HG02759 (cell line): ENCODE data around the gene ANKIB1.
"Not testable (repeated sequence)": the region's sequence is repeated elsewhere in the genome, so short reads cannot be mapped to it uniquely, and the experiment has no call there.

ENCODE experiments used
- ATAC-seq: cut with Tn5 transposase; IDR thresholded peaks from one replicate; pipeline ENCODE4 v1.9.1; 2021; ENCODE audit warnings: mild to moderate bottlenecking, moderate library complexity; ENCODE audit not compliant: unreplicated experiment

Gene ANKIB1

GRCh38 chr7:92325858-92326257 is 80.1 kb downstream of the ANKIB1 start:
- ATAC-seq, result no peak

GRCh38 chr7:92330835-92331438 is 85.2 kb downstream of the ANKIB1 start:
- ATAC-seq, result no peak

- no peak for ATAC-seq
Observed at GRCh38 chr7:92331508-92331907, 85.7 kb downstream of the ANKIB1 start.

GRCh38 chr7:92332782-92333181 is 87.0 kb downstream of the ANKIB1 start:
- ATAC-seq, result no peak

- ATAC-seq, result no peak
Observed at GRCh38 chr7:92333866-92334265, 88.1 kb downstream of the ANKIB1 start.

- no peak for ATAC-seq
Observed at GRCh38 chr7:92335574-92335973, 89.8 kb downstream of the ANKIB1 start.

- ATAC-seq, result no peak
Observed at GRCh38 chr7:92336662-92337340, 91.0 kb downstream of the ANKIB1 start.

GRCh38 chr7:92340016-92340415 is 94.2 kb downstream of the ANKIB1 start:
- ATAC-seq, result no peak

- no peak for ATAC-seq
Observed at GRCh38 chr7:92343714-92344113, 97.9 kb downstream of the ANKIB1 start.

- ATAC-seq, result no peak
Observed at GRCh38 chr7:92352009-92352408, 106.2 kb downstream of the ANKIB1 start.

- no peak for ATAC-seq
Observed at GRCh38 chr7:92354214-92354613, 108.4 kb downstream of the ANKIB1 start.

- ATAC-seq, result no peak
Observed at GRCh38 chr7:92356406-92356805, 110.6 kb downstream of the ANKIB1 start.

GRCh38 chr7:92357260-92357659 is 111.5 kb downstream of the ANKIB1 start:
- no peak for ATAC-seq

- ATAC-seq, result not testable (repeated sequence)
Observed at GRCh38 chr7:92359179-92359578, 113.4 kb downstream of the ANKIB1 start.

GRCh38 chr7:92359801-92360200 is 114.0 kb downstream of the ANKIB1 start:
- ATAC-seq, result no peak

- no peak for ATAC-seq
Observed at GRCh38 chr7:92360387-92360786, 114.6 kb downstream of the ANKIB1 start.

- ATAC-seq, result no peak
Observed at GRCh38 chr7:92362131-92362530, 116.4 kb downstream of the ANKIB1 start.

GRCh38 chr7:92366730-92367129 is 121.0 kb downstream of the ANKIB1 start:
- no peak for ATAC-seq

- ATAC-seq, result no peak
Observed at GRCh38 chr7:92368741-92369140, 123.0 kb downstream of the ANKIB1 start.

GRCh38 chr7:92375013-92375412 is 129.2 kb downstream of the ANKIB1 start:
- no peak for ATAC-seq

- ATAC-seq, result no peak
Observed at GRCh38 chr7:92391071-92391470, 145.3 kb downstream of the ANKIB1 start.

GRCh38 chr7:92397542-92397941 is 151.8 kb downstream of the ANKIB1 start:
- no peak for ATAC-seq

GRCh38 chr7:92400013-92400412 is 154.2 kb downstream of the ANKIB1 start:
- ATAC-seq, result no peak
